Kidney epithelial cell (primary cell): Measurements from ENCODE around the gene MYADML2. TPM values are rescaled to one million over a fixed set of nuclear protein-coding genes. Genes with fewer than 3 reads are reported as not detected.

Source experiments
- DNase-seq: peaks from one replicate; pipeline ENCODE4 v3.0.0-alpha.2; 2010; ENCODE audit warnings: low read depth
- H3K27me3 ChIP-seq: 2 replicates; pipeline ENCODE4 v1.6.0; 2011; ENCODE audit warnings: low read length; ENCODE audit not compliant: control insufficient read depth, insufficient read depth
- H3K36me3 ChIP-seq: 2 replicates; pipeline ENCODE4 v1.5.1; 2011; ENCODE audit warnings: low read length; ENCODE audit not compliant: control insufficient read depth, insufficient read depth
- H3K4me3 ChIP-seq: 2 replicates; pipeline ENCODE4 v1.5.1; 2011; ENCODE audit warnings: low read depth, mild to moderate bottlenecking, control low read depth, low read length
- CTCF ChIP-seq: IDR thresholded peaks from 2 replicates; pipeline ENCODE4 v1.5.1; 2011; ENCODE audit warnings: mild to moderate bottlenecking, moderate library complexity, low read length, control low read depth, inconsistent platforms; ENCODE audit not compliant: insufficient read depth, poor library complexity, severe bottlenecking
- total RNA-seq: library from RNA; depleted of rRNA; stranded (reverse); fragments of >200 nt; gene quantifications from 2 replicates; pipeline ENCODE4 v1.2.3, GENCODE V29; 2015

Gene MYADML2
- total RNA-seq, 1 donor from 2014 or later = not detected

DNA sequence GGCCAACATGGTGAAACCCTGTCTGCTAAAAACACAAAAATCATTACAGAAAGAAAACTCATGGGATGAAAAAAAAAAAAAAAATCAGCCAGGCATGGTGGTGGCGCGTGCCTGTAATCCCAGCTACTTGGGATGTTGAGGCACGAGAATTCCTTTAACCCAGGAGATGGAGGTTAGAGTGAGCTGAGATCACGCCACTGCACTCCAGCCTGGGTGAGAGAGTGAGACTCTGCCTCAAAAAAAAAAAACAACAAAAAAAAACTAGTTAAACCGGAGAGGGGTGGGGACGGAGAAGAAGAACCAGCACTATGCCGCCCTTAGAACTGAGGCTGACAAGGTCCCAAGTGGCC is 21.3 kb upstream of the MYADML2 start:
- H3K27me3 ChIP-seq = peaks cover 19% of the 10 kb centered on the region
- H3K4me3 ChIP-seq = no peak overlapping the region
- DNase-seq = no peak
- TF ChIP-seq CTCF = no peak
- no peaks in the 10 kb centered on the region for H3K36me3 ChIP-seq

DNA sequence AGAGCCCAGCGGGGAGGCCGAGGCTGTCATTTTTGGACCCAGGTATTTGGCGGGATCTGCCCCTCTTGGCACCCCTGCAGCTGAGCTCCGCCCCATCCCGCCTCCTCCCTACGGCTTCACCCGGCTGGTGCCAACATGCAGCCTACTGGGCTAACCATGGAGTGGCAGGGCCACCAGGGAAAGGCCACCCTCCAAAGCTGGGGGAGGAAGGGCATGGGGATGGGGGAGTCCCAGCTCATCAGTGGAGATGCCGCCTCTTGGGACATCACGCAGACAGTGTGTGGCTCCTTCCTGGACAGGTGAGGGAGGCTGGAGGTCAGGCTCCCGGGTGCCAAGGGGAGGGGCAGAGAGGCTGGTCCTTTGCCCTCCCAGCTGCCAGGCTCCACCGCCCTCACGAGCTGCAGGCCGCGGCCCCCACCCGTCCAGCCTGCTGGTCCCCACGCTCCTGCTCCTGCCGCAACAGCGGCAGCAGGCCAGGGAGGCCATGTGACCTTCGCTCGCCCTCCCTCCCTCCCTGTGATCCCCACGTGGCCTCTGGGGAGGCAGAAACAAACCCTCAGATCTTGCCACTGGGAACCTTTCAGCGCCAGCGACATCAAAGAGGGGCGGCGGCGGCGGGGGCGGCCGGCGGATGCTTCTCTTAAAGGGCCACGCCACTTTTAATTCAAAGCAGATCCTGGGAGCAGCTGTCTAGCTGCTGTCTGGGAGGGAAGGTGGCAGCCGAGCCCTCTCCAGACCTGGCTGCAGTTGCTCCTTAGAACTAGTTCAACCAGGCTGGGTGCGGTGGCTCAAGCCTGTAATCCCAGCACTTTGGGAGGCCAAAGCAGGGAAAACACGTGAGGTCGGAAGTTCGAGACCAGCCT is 20.7 kb upstream of the MYADML2 start:
- no peak for DNase-seq
- Histone ChIP-seq H3K27me3 (peaks cover 26% of the 10 kb centered on the region), H3K36me3 (no peaks in the 10 kb centered on the region), H3K4me3 (no peak overlapping the region)
- no peak for TF ChIP-seq CTCF

GRCh38 chr17:81967244-81967532 is 20.2 kb upstream of the MYADML2 start:
- H3K36me3 ChIP-seq = no peaks in the 10 kb centered on the region
- DNase-seq = no peak
- H3K4me3 ChIP-seq = no peak overlapping the region
- peaks cover 31% of the 10 kb centered on the region for H3K27me3 ChIP-seq
- TF ChIP-seq CTCF = no peak

- Histone ChIP-seq H3K27me3 (peaks cover 37% of the 10 kb centered on the region), H3K36me3 (no peaks in the 10 kb centered on the region), H3K4me3 (no peak overlapping the region)
- DNase-seq = no peak
- no peak for TF ChIP-seq CTCF
Measured at GRCh38 chr17:81966343-81967243, 19.6 kb upstream of the MYADML2 start.

DNA sequence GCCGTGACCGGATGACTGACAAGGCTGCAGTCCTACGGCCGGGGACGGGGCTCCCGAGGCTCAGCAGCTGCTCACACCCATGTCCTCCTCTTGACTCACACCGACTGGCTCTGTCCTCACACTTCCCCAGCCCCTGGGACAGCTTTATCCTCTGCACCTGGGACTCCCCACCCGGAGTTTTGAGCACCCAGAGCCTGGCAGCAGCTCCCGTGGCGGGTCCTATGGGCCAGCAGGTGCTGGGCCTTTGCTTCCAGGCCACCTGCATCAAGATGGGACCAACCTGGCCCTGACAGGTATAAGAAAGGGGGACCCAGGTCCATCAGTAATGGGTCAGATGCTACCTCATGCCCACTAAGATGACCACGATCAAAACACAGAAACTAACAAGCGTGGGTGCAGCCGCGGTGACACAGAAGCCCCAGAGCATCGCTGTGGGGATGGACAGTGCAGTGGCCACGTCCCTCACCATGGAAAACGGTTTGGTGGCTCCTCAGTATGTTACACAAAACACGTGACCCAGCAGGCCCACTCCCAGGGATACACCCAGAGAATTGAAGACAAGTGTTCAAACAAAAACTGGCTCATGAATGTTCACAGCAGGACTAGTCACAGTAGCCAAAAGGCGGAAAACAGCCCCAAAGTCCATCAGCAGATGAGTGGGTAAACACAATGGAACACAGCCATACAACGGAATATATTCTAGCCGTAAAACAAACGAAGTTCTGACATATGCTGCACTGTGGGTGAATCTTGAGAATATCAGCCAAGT is 17.2 kb upstream of the MYADML2 start:
- no peak for TF ChIP-seq CTCF
- Histone ChIP-seq H3K4me3 (no peak overlapping the region), H3K36me3 (no peaks in the 10 kb centered on the region), H3K27me3 (peaks cover 53% of the 10 kb centered on the region)
- no peak for DNase-seq
